ENCODE data around the gene PDILT. TPM values are rescaled to one million over a fixed set of nuclear protein-coding genes. Genes with fewer than 3 reads are reported as not detected.

The PDILT gene
- total and polyA plus RNA-seq, 3 experiments from 2014 or later, result not detected

GRCh38 chr16:20320592-20320991 is 83.9 kb downstream of the PDILT start:
- H3K9me3 Mint-ChIP-seq, result peaks cover 0 to 2% (median 0%) of the 10 kb centered on the region in 5 donors
- no peaks in the 10 kb centered on the region for H3K9me3 ChIP-seq (ENCODE audit: low read length)
- no peaks in the 10 kb centered on the region for H3K4me1 ChIP-seq (ENCODE audit: insufficient read depth, low read length)
- H3K4me1 Mint-ChIP-seq, result no peaks in the 10 kb centered on the region
- H3K27me3 ChIP-seq (ENCODE audit: insufficient read depth, low read length, poor library complexity, severe bottlenecking), result no peaks in the 10 kb centered on the region
- H3K4me3 ChIP-seq (ENCODE audit: low read length), result no peak overlapping the region
- no peaks in the 10 kb centered on the region for H3K36me3 Mint-ChIP-seq
- no peak overlapping the region for H3K27ac ChIP-seq (ENCODE audit: low read depth, low read length)
- H3K4me3 Mint-ChIP-seq, result no peak overlapping the region
- H3K27ac Mint-ChIP-seq, result no peak overlapping the region
- DNase-seq, result no peak
- ChIA-PET CTCF (no interaction called here), POLR2A (no interaction called here)
- peaks cover 3% of the 10 kb centered on the region in 2 donors for H3K27me3 Mint-ChIP-seq
- no peaks in the 10 kb centered on the region for H3K36me3 ChIP-seq (ENCODE audit: insufficient read depth, low read length)

- Mint-ChIP-seq H3K4me1 (no peaks in the 10 kb centered on the region), H3K36me3 (no peaks in the 10 kb centered on the region), H3K27me3 (peaks cover 3% of the 10 kb centered on the region in 2 donors), H3K9me3 (peaks cover 0 to 2% (median 0%) of the 10 kb centered on the region in 5 donors), H3K4me3 (no peak overlapping the region), H3K27ac (no peak overlapping the region)
- ChIA-PET POLR2A (no interaction called here), CTCF (no interaction called here)
- Histone ChIP-seq H3K27me3 (ENCODE audit: insufficient read depth, low read length, poor library complexity, severe bottlenecking) (no peaks in the 10 kb centered on the region), H3K9me3 (ENCODE audit: low read length) (no peaks in the 10 kb centered on the region), H3K4me1 (ENCODE audit: insufficient read depth, low read length) (no peaks in the 10 kb centered on the region), H3K27ac (ENCODE audit: low read depth, low read length) (no peak overlapping the region), H3K36me3 (ENCODE audit: insufficient read depth, low read length) (no peaks in the 10 kb centered on the region), H3K4me3 (ENCODE audit: low read length) (no peak overlapping the region)
- no peak for DNase-seq
Observed at GRCh38 chr16:20320178-20320577, 84.4 kb downstream of the PDILT start.

- CTCF ChIA-PET, result no interaction called here
- no peak overlapping the region for H3K4me3 ChIP-seq (ENCODE audit: low read length)
- no peak overlapping the region for H3K27ac Mint-ChIP-seq
- H3K4me1 ChIP-seq (ENCODE audit: insufficient read depth, low read length), result no peaks in the 10 kb centered on the region
- H3K27me3 Mint-ChIP-seq, result peaks cover 3% of the 10 kb centered on the region in 2 donors
- H3K4me3 Mint-ChIP-seq, result no peak overlapping the region
- H3K4me1 Mint-ChIP-seq, result no peaks in the 10 kb centered on the region
- H3K9me3 Mint-ChIP-seq, result peaks cover 0 to 2% (median 0%) of the 10 kb centered on the region in 5 donors
- no peaks in the 10 kb centered on the region for H3K36me3 Mint-ChIP-seq
- H3K27me3 ChIP-seq (ENCODE audit: insufficient read depth, low read length, poor library complexity, severe bottlenecking), result no peaks in the 10 kb centered on the region
- H3K9me3 ChIP-seq (ENCODE audit: low read length), result no peaks in the 10 kb centered on the region
- H3K36me3 ChIP-seq (ENCODE audit: insufficient read depth, low read length), result no peaks in the 10 kb centered on the region
- POLR2A ChIA-PET, result no interaction called here
- no peak for DNase-seq
- H3K27ac ChIP-seq (ENCODE audit: low read depth, low read length), result no peak overlapping the region
Observed at GRCh38 chr16:20319406-20319805, 85.1 kb downstream of the PDILT start.

- H3K36me3 Mint-ChIP-seq, result no peaks in the 10 kb centered on the region
- no peaks in the 10 kb centered on the region for H3K36me3 ChIP-seq (ENCODE audit: insufficient read depth, low read length)
- POLR2A ChIA-PET, result no interaction called here
- H3K4me3 Mint-ChIP-seq, result no peak overlapping the region
- H3K4me1 Mint-ChIP-seq, result no peaks in the 10 kb centered on the region
- H3K4me3 ChIP-seq (ENCODE audit: low read length), result no peak overlapping the region
- H3K4me1 ChIP-seq (ENCODE audit: insufficient read depth, low read length), result no peaks in the 10 kb centered on the region
- no peak overlapping the region for H3K27ac Mint-ChIP-seq
- no peak for DNase-seq
- no peaks in the 10 kb centered on the region for H3K27me3 ChIP-seq (ENCODE audit: insufficient read depth, low read length, poor library complexity, severe bottlenecking)
- H3K9me3 ChIP-seq (ENCODE audit: low read length), result no peaks in the 10 kb centered on the region
- peaks cover 3% of the 10 kb centered on the region in 2 donors for H3K27me3 Mint-ChIP-seq
- H3K27ac ChIP-seq (ENCODE audit: low read depth, low read length), result no peak overlapping the region
- CTCF ChIA-PET, result no interaction called here
- peaks cover 0 to 4% (median 0%) of the 10 kb centered on the region in 5 donors for H3K9me3 Mint-ChIP-seq
Observed at GRCh38 chr16:20318437-20318836, 86.1 kb downstream of the PDILT start.

- H3K36me3 ChIP-seq (ENCODE audit: insufficient read depth, low read length), result no peaks in the 10 kb centered on the region
- no peaks in the 10 kb centered on the region for H3K4me1 ChIP-seq (ENCODE audit: insufficient read depth, low read length)
- no peaks in the 10 kb centered on the region for H3K9me3 ChIP-seq (ENCODE audit: low read length)
- Mint-ChIP-seq H3K27ac (no peak overlapping the region), H3K4me3 (no peak overlapping the region), H3K4me1 (no peaks in the 10 kb centered on the region), H3K36me3 (no peaks in the 10 kb centered on the region), H3K27me3 (peaks cover 3% of the 10 kb centered on the region in 2 donors), H3K9me3 (peaks cover 0 to 4% (median 0%) of the 10 kb centered on the region in 5 donors)
- no peak for DNase-seq
- H3K4me3 ChIP-seq (ENCODE audit: low read length), result no peak overlapping the region
- POLR2A ChIA-PET, result no interaction called here
- H3K27ac ChIP-seq (ENCODE audit: low read depth, low read length), result no peak overlapping the region
- CTCF ChIA-PET, result no interaction called here
- no peaks in the 10 kb centered on the region for H3K27me3 ChIP-seq (ENCODE audit: insufficient read depth, low read length, poor library complexity, severe bottlenecking)
Observed at GRCh38 chr16:20318006-20318405, 86.5 kb downstream of the PDILT start.

- no peaks in the 10 kb centered on the region for H3K36me3 Mint-ChIP-seq
Observed at GRCh38 chr16:20317117-20317516, 87.4 kb downstream of the PDILT start.

GRCh38 chr16:20316715-20317114 is 87.8 kb downstream of the PDILT start:
- H3K36me3 Mint-ChIP-seq, result no peaks in the 10 kb centered on the region
- Histone ChIP-seq H3K36me3 (ENCODE audit: insufficient read depth, low read length) (no peaks in the 10 kb centered on the region), H3K9me3 (ENCODE audit: low read length) (no peaks in the 10 kb centered on the region), H3K4me1 (ENCODE audit: insufficient read depth, low read length) (no peaks in the 10 kb centered on the region), H3K27ac (ENCODE audit: low read depth, low read length) (no peak overlapping the region), H3K27me3 (ENCODE audit: insufficient read depth, low read length, poor library complexity, severe bottlenecking) (no peaks in the 10 kb centered on the region), H3K4me3 (ENCODE audit: low read length) (no peak overlapping the region)
- ChIA-PET POLR2A (no interaction called here), CTCF (no interaction called here)
- DNase-seq, result no peak
- H3K9me3 Mint-ChIP-seq, result peaks cover 0 to 4% (median 0%) of the 10 kb centered on the region in 5 donors
- no peak overlapping the region for H3K27ac Mint-ChIP-seq
- no peak overlapping the region for H3K4me3 Mint-ChIP-seq
- H3K4me1 Mint-ChIP-seq, result no peaks in the 10 kb centered on the region
- peaks cover 0 to 3% of the 10 kb centered on the region in 2 donors for H3K27me3 Mint-ChIP-seq

More at GRCh38 chr16:20317117-20317516, 87.4 kb downstream of the PDILT start:
- no peak overlapping the region for H3K4me3 Mint-ChIP-seq
- Histone ChIP-seq H3K4me3 (ENCODE audit: low read length) (no peak overlapping the region), H3K9me3 (ENCODE audit: low read length) (no peaks in the 10 kb centered on the region), H3K27ac (ENCODE audit: low read depth, low read length) (no peak overlapping the region), H3K4me1 (ENCODE audit: insufficient read depth, low read length) (no peaks in the 10 kb centered on the region), H3K27me3 (ENCODE audit: insufficient read depth, low read length, poor library complexity, severe bottlenecking) (no peaks in the 10 kb centered on the region), H3K36me3 (ENCODE audit: insufficient read depth, low read length) (no peaks in the 10 kb centered on the region)
- POLR2A ChIA-PET, result no interaction called here
- no peak for DNase-seq
- peaks cover 2 to 3% of the 10 kb centered on the region in 2 donors for H3K27me3 Mint-ChIP-seq
- H3K27ac Mint-ChIP-seq, result no peak overlapping the region
- CTCF ChIA-PET, result no interaction called here
- H3K4me1 Mint-ChIP-seq, result no peaks in the 10 kb centered on the region
- peaks cover 0 to 4% (median 0%) of the 10 kb centered on the region in 5 donors for H3K9me3 Mint-ChIP-seq

GRCh38 chr16:20315764-20316163 is 88.8 kb downstream of the PDILT start:
- Mint-ChIP-seq H3K36me3 (no peaks in the 10 kb centered on the region), H3K27ac (no peak overlapping the region), H3K4me1 (no peaks in the 10 kb centered on the region), H3K27me3 (peaks cover 0 to 3% of the 10 kb centered on the region in 2 donors), H3K4me3 (no peak overlapping the region), H3K9me3 (peaks cover 0 to 4% (median 0%) of the 10 kb centered on the region in 5 donors)
- Histone ChIP-seq H3K27ac (ENCODE audit: low read depth, low read length) (no peak overlapping the region), H3K27me3 (ENCODE audit: insufficient read depth, low read length, poor library complexity, severe bottlenecking) (no peaks in the 10 kb centered on the region), H3K36me3 (ENCODE audit: insufficient read depth, low read length) (no peaks in the 10 kb centered on the region), H3K4me3 (ENCODE audit: low read length) (no peak overlapping the region), H3K9me3 (ENCODE audit: low read length) (no peaks in the 10 kb centered on the region), H3K4me1 (ENCODE audit: insufficient read depth, low read length) (no peaks in the 10 kb centered on the region)
- CTCF ChIA-PET, result no interaction called here
- POLR2A ChIA-PET, result no interaction called here
- DNase-seq, result no peak

- peaks cover 1 to 3% of the 10 kb centered on the region in 2 donors for H3K27me3 Mint-ChIP-seq
- no peaks in the 10 kb centered on the region for H3K36me3 Mint-ChIP-seq
- peaks cover 0 to 4% (median 0%) of the 10 kb centered on the region in 5 donors for H3K9me3 Mint-ChIP-seq
- DNase-seq, result no peak
- H3K27me3 ChIP-seq (ENCODE audit: insufficient read depth, low read length, poor library complexity, severe bottlenecking), result no peaks in the 10 kb centered on the region
- no peak overlapping the region for H3K4me3 Mint-ChIP-seq
- CTCF ChIA-PET, result no interaction called here
- H3K4me3 ChIP-seq (ENCODE audit: low read length), result no peak overlapping the region
- H3K9me3 ChIP-seq (ENCODE audit: low read length), result no peaks in the 10 kb centered on the region
- H3K36me3 ChIP-seq (ENCODE audit: insufficient read depth, low read length), result no peaks in the 10 kb centered on the region
- H3K4me1 Mint-ChIP-seq, result no peaks in the 10 kb centered on the region
- no peak overlapping the region for H3K27ac Mint-ChIP-seq
- H3K4me1 ChIP-seq (ENCODE audit: insufficient read depth, low read length), result no peaks in the 10 kb centered on the region
- POLR2A ChIA-PET, result no interaction called here
- H3K27ac ChIP-seq (ENCODE audit: low read depth, low read length), result no peak overlapping the region
Observed at GRCh38 chr16:20314575-20314974, 90.0 kb downstream of the PDILT start.
